IPS-18c (cell line): ENCODE results near the gene CCDC18.
"Not testable (repeated sequence)": the region's sequence is repeated elsewhere in the genome, so short reads cannot be mapped to it uniquely, and the experiment has no call there.

Experiments
- H3K4me3 ChIP-seq: 2 replicates; pipeline ENCODE4 v1.7.0; 2013; ENCODE audit warnings: low read depth, mild to moderate bottlenecking, low read length, moderate library complexity; ENCODE audit not compliant: insufficient read depth
- H3K9me3 ChIP-seq: one replicate; pipeline ENCODE4 v1.6.1; 2013; ENCODE audit warnings: mild to moderate bottlenecking, low read length, moderate library complexity; ENCODE audit not compliant: control insufficient read depth, insufficient read depth

The CCDC18 gene

DNA sequence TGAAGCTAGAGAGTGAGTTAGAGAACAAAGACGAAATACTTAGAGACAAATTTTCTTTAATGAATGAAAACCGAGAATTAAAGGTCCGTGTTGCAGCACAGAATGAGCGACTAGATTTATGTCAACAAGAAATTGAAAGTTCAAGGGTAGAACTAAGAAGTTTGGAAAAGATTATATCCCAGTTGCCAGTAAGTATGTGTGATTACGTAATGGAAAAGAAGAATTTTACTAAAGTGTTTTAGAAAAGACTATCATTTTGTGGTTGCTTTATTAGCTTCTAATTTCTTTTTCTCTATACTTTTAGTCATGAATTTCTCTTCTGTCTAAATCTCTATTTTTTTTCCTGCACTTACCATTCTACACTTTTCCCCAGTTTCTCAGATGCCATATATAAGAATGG, 26.7 kb downstream of the CCDC18 start:
- H3K9me3 ChIP-seq = no peaks in the 10 kb centered on the region

DNA sequence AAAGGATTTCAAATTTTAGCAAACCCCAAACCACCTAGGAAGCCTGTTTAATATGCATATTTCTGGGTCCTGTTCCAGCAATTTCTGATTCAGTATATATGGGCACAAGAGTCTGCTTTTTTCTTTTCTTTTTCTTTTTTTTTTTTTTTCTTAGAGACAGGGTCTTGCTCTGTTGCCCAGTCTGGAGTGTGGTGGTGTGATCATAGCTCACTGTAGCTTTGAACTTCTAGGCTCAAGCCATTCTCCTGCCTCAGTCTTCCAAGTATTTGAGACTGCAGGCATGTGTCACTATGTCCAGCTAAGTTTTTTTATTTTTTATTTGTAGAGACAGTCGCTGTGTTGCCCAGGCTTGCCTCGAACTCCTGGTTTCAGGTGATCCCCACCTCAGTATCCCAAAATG, 34.8 kb downstream of the CCDC18 start:
- Histone ChIP-seq H3K4me3 (no peak overlapping the region), H3K9me3 (no peaks in the 10 kb centered on the region)

More for the DNA sequence above, 26.7 kb downstream of the CCDC18 start:
- H3K4me3 ChIP-seq = no peak overlapping the region

DNA sequence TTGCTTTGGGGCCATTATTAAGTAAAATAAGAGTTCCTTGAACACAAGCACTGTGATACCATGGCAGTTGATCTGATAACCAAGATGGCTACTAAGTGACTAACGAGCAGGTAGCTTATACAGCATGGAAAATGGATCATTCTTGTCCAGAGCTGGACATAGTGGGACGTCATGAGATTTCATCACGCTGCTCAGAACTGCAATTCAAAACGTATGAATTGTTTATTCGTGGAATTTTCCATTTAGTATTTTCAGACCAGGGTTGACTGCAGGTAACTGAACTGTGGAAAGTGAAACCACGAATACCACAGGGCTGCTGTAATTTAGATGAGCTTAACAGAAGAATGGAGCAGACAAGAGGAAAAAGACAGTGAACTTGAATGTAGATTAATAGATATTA, 38.9 kb downstream of the CCDC18 start:
- no peaks in the 10 kb centered on the region for H3K9me3 ChIP-seq
- no peak overlapping the region for H3K4me3 ChIP-seq

DNA sequence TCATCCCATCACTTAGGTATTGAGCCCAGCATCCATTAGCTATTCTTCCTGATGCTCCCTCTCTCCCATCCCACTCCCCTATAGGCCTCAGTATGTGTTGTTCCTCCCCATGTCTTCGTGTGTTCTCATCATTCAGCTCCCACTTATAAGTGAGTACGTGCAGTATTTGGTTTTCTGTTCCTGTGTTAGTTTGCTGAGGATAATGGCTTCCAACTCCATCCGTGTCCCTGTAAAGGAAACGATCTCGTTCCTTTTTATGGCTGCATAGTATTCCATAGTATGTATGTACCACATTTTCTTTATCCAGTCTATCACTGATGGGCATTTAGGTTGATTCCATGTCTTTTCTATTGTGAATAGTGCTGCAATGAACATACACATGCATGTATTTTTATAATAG, 40.2 kb downstream of the CCDC18 start:
- H3K4me3 ChIP-seq, H3K9me3 ChIP-seq: not testable (repeated sequence)

DNA sequence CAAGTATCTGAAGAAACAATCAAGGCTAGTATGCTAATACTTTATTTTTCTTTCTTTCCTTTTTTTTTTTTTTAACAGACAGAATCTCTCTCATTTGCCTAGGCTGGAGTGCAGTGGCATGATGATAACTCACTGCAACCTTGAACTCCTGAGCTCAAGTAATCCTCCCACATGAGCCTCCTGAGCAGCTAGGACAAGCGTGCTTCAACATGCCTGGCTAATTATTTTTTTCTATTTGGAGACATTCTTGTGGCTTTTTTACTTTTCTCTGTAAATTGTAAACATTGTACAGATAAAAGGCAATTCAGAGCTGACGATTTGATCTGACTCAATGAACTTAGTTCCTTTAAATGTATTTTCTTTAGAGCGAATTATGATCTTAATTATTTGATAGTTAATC, 41.4 kb downstream of the CCDC18 start:
- no peak overlapping the region for H3K4me3 ChIP-seq
- H3K9me3 ChIP-seq = no peaks in the 10 kb centered on the region

DNA sequence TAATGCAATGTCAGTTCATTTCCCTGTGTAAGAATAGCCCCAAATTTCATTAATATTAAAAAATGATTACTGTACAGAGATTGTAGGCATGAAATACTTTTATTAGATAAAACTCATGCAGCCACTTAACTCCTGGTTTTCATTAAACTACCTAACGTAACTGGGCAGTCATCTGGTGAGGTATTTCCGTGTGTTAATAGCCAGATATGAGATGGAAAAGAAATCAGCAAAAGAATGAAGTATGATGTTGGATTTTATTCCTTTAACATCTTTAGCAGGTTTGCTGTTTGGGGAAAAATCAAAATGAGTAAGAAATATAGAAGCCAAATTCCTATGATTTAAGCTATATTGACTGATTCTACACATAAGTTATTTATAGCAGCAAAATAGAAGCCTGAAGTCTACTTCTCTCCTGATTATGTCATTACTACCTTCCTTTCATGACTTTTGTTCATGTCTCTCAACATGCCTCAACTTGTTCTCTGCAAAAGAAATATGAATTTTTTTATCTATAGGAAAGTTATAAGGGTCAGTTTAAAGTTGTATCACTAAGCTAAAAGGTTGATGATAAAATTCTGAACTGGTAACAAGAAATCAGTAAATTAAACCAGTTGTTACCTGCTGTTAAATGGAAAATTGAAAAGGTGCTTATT, 42.6 kb downstream of the CCDC18 start:
- Histone ChIP-seq H3K4me3 (no peak overlapping the region), H3K9me3 (no peaks in the 10 kb centered on the region)

DNA sequence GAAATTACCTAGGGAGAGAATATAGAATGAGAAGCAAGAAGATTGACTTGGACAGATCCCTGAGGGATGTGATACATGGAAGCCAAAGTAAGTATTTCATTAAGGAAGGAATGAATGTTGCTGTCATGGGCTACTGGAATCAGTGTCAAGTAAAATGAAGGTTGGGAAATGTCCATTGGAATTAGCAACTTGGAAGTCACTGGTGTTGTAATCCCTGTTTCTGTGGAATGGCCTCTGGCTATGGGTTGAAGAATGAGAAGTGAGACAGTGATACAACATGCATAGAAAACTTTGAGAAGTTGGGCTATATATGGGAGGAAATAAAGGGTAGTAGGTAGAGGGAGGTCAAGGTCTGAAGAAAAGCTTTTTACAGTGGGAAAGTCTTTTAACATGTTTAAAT, 54.7 kb downstream of the CCDC18 start:
- H3K4me3 ChIP-seq = no peak overlapping the region
- H3K9me3 ChIP-seq = no peaks in the 10 kb centered on the region

- Histone ChIP-seq H3K4me3 (no peak overlapping the region), H3K9me3 (no peaks in the 10 kb centered on the region)
These were observed 56.5 kb downstream of the CCDC18 start for GRCh38 chr1:93237021-93237420.

DNA sequence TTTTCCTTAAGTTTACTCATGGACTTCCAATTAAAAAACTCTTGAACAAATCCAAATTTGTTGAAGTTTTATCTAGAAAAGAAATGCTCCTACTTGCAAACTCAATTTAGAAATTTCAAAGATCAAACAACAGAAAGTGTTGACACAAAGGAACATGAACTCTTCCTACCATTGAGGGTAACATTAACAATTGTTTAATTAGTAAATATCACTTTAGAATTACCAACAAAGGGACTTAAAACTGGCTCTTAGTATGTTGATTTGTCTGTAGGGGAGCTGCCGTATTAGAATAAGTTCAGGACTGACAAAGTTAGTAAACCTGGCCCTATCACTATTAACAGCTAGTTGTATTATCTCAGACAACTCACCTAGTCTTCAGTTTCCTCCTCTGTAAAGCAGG, 57.9 kb downstream of the CCDC18 start:
- no peak overlapping the region for H3K4me3 ChIP-seq

GRCh38 chr1:93239863-93240262, 59.3 kb downstream of the CCDC18 start:
- no peak overlapping the region for H3K4me3 ChIP-seq
- H3K9me3 ChIP-seq = no peaks in the 10 kb centered on the region

More for the DNA sequence above, 57.9 kb downstream of the CCDC18 start:
- H3K9me3 ChIP-seq = no peaks in the 10 kb centered on the region

- not testable (repeated sequence) for H3K9me3 ChIP-seq, H3K4me3 ChIP-seq
These were observed 62.7 kb downstream of the CCDC18 start for GRCh38 chr1:93243233-93243632.

DNA sequence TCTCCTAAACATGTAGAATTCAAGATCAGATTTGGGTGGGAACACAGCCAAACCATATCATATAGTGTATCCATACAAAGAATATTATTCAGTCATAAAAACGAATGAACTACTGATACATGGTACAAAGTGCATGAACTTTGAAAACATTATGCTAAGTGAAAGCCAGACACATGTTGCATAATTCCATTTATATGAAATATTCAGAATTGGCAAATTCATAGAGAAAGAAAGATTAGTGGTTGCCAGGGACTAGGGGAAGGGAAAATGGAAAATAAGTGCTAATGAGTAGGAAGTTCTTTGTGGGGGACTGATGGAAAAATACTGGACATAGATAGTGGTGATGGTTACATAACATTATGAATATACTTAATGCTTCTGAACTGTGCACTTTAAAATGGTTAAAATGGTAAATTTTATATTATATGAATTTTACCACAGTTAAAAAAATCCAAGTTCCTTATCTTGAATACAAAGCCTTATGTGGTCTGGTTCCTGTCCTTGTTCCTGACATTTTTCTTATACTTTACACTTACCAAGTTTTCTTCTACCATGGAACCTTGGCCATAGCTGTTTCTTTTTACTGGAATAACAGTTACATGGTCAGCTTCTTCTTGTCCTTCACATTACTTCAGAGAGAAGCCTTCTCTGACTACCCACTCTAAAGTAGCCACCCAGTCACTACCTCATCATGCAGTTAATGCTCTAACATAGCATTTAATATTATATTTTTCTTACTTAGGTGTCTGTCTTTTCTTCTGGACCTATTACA, 64.0 kb downstream of the CCDC18 start:
- H3K9me3 ChIP-seq = no peaks in the 10 kb centered on the region
- H3K4me3 ChIP-seq = no peak overlapping the region

- H3K9me3 ChIP-seq = no peaks in the 10 kb centered on the region
These were observed 71.4 kb downstream of the CCDC18 start for GRCh38 chr1:93251966-93252365.

GRCh38 chr1:93252598-93252997, 72.1 kb downstream of the CCDC18 start:
- H3K4me3 ChIP-seq = no peak overlapping the region
- no peaks in the 10 kb centered on the region for H3K9me3 ChIP-seq

More at GRCh38 chr1:93251966-93252365, 71.4 kb downstream of the CCDC18 start:
- no peak overlapping the region for H3K4me3 ChIP-seq

GRCh38 chr1:93253516-93253915, 73.0 kb downstream of the CCDC18 start:
- Histone ChIP-seq H3K4me3 (no peak overlapping the region), H3K9me3 (no peaks in the 10 kb centered on the region)

DNA sequence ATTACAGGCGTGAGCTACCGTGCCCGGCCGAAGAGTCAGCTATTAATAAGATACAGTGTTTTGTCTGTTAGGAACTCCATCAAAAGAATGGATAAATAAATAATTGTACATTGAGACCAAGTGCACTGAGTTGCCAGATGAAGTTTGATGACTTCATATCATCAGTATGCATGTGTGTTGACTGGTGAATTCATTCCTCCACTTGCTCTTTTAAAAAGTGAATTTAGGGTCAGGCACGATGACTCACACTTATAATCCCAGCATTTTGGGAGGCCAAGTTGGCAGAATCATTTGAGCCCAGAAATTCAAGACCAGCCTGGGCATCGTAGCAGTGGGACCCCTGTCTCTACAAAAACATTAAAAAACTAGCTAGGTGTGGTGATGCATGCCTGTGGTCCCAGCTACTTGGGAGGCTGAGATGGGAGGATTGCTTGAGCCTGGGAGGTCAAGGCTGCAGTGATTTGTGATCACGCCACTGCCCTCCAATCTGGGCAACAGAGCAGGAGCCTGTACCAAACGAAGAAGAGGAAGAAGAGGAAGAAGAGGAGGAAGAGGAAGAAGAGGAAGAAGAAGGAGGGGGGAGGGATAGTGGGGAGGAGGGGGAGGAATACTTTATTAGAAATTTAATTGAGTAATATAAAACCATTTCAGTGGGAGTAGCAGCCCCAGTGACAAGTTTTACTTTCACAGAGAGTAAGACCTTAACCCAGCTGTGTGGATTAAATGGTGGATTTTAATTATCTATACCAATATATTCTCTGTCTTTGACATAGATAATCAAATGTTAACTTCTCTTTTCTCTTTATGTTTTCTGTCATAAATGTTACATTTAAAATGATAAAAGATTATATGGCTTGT, 74.9 kb downstream of the CCDC18 start:
- no peaks in the 10 kb centered on the region for H3K9me3 ChIP-seq

GRCh38 chr1:93256433-93256832, 75.9 kb downstream of the CCDC18 start:
- Histone ChIP-seq H3K9me3 (no peaks in the 10 kb centered on the region), H3K4me3 (no peak overlapping the region)

More for the DNA sequence above, 74.9 kb downstream of the CCDC18 start:
- no peak overlapping the region for H3K4me3 ChIP-seq

- H3K9me3 ChIP-seq = peaks cover 2% of the 10 kb centered on the region
- H3K4me3 ChIP-seq = no peak overlapping the region
These were observed 77.4 kb downstream of the CCDC18 start for GRCh38 chr1:93257889-93258288.
